Measurements from ENCODE around the gene PPL.

The PPL gene

GRCh38 chr16:4914528-4915225, 22.3 kb downstream of the PPL start:
- Mint-ChIP-seq H3K4me1 (ENCODE audit: low read depth) (no peaks in the 10 kb centered on the region), H3K36me3 (ENCODE audit: low read depth) (no peaks in the 10 kb centered on the region), H3K9me3 (no peaks in the 10 kb centered on the region), H3K4me3 (no peak overlapping the region), H3K27me3 (ENCODE audit: low read depth) (no peaks in the 10 kb centered on the region), H3K27ac (no peak overlapping the region)

GRCh38 chr16:4913774-4914525, 23.0 kb downstream of the PPL start:
- Mint-ChIP-seq H3K4me3 (no peak overlapping the region), H3K27ac (no peak overlapping the region), H3K9me3 (no peaks in the 10 kb centered on the region), H3K27me3 (ENCODE audit: low read depth) (no peaks in the 10 kb centered on the region), H3K36me3 (ENCODE audit: low read depth) (no peaks in the 10 kb centered on the region), H3K4me1 (ENCODE audit: low read depth) (no peaks in the 10 kb centered on the region)

GRCh38 chr16:4913130-4913773, 23.7 kb downstream of the PPL start:
- Mint-ChIP-seq H3K9me3 (no peaks in the 10 kb centered on the region), H3K27ac (no peak overlapping the region), H3K4me3 (no peak overlapping the region)

GRCh38 chr16:4911970-4912386, 25.0 kb downstream of the PPL start:
- H3K27me3 Mint-ChIP-seq (ENCODE audit: low read depth) = peaks cover 4% of the 10 kb centered on the region
- H3K9me3 Mint-ChIP-seq = no peaks in the 10 kb centered on the region

More at GRCh38 chr16:4913130-4913773, 23.7 kb downstream of the PPL start:
- no peaks in the 10 kb centered on the region for H3K4me1 Mint-ChIP-seq (ENCODE audit: low read depth)
- H3K27me3 Mint-ChIP-seq (ENCODE audit: low read depth) = peaks cover 2% of the 10 kb centered on the region
- no peaks in the 10 kb centered on the region for H3K36me3 Mint-ChIP-seq (ENCODE audit: low read depth)

GRCh38 chr16:4910828-4911227, 26.1 kb downstream of the PPL start:
- Mint-ChIP-seq H3K27me3 (ENCODE audit: low read depth) (peaks cover 4% of the 10 kb centered on the region), H3K9me3 (no peaks in the 10 kb centered on the region), H3K36me3 (ENCODE audit: low read depth) (no peaks in the 10 kb centered on the region), H3K27ac (no peak overlapping the region), H3K4me3 (no peak overlapping the region), H3K4me1 (ENCODE audit: low read depth) (no peaks in the 10 kb centered on the region)

More at GRCh38 chr16:4911970-4912386, 25.0 kb downstream of the PPL start:
- H3K4me3 Mint-ChIP-seq = no peak overlapping the region
- no peak overlapping the region for H3K27ac Mint-ChIP-seq
- H3K36me3 Mint-ChIP-seq (ENCODE audit: low read depth) = no peaks in the 10 kb centered on the region
- no peaks in the 10 kb centered on the region for H3K4me1 Mint-ChIP-seq (ENCODE audit: low read depth)

GRCh38 chr16:4909825-4910224, 27.1 kb downstream of the PPL start:
- H3K9me3 Mint-ChIP-seq = no peaks in the 10 kb centered on the region
- H3K27me3 Mint-ChIP-seq (ENCODE audit: low read depth) = peaks cover 8% of the 10 kb centered on the region
- no peak overlapping the region for H3K4me3 Mint-ChIP-seq
- H3K27ac Mint-ChIP-seq = no peak overlapping the region
- no peaks in the 10 kb centered on the region for H3K36me3 Mint-ChIP-seq (ENCODE audit: low read depth)
- no peaks in the 10 kb centered on the region for H3K4me1 Mint-ChIP-seq (ENCODE audit: low read depth)

- Mint-ChIP-seq H3K9me3 (no peaks in the 10 kb centered on the region), H3K27me3 (ENCODE audit: low read depth) (peaks cover 8% of the 10 kb centered on the region), H3K27ac (no peak overlapping the region), H3K4me1 (ENCODE audit: low read depth) (no peaks in the 10 kb centered on the region), H3K4me3 (no peak overlapping the region), H3K36me3 (ENCODE audit: low read depth) (no peaks in the 10 kb centered on the region)
Observed at GRCh38 chr16:4908854-4909401, 28.0 kb downstream of the PPL start.

- no peaks in the 10 kb centered on the region for H3K4me1 Mint-ChIP-seq (ENCODE audit: low read depth)
- no peaks in the 10 kb centered on the region for H3K9me3 Mint-ChIP-seq
- H3K27me3 Mint-ChIP-seq (ENCODE audit: low read depth) = peaks cover 8% of the 10 kb centered on the region
- H3K4me3 Mint-ChIP-seq = no peak overlapping the region
- H3K36me3 Mint-ChIP-seq (ENCODE audit: low read depth) = no peaks in the 10 kb centered on the region
- no peak overlapping the region for H3K27ac Mint-ChIP-seq
Observed at GRCh38 chr16:4904942-4905615, 31.9 kb downstream of the PPL start.

GRCh38 chr16:4904108-4904941, 32.6 kb downstream of the PPL start:
- H3K4me3 Mint-ChIP-seq = no peak overlapping the region
- H3K27me3 Mint-ChIP-seq (ENCODE audit: low read depth) = peaks cover 8% of the 10 kb centered on the region
- H3K36me3 Mint-ChIP-seq (ENCODE audit: low read depth) = no peaks in the 10 kb centered on the region
- no peak overlapping the region for H3K27ac Mint-ChIP-seq
- no peaks in the 10 kb centered on the region for H3K9me3 Mint-ChIP-seq
- no peaks in the 10 kb centered on the region for H3K4me1 Mint-ChIP-seq (ENCODE audit: low read depth)

GRCh38 chr16:4902038-4902437, 34.9 kb downstream of the PPL start:
- Mint-ChIP-seq H3K36me3 (ENCODE audit: low read depth) (no peaks in the 10 kb centered on the region), H3K27me3 (ENCODE audit: low read depth) (peaks cover 4% of the 10 kb centered on the region), H3K4me3 (no peak overlapping the region)

GRCh38 chr16:4900750-4901149, 36.2 kb downstream of the PPL start:
- no peaks in the 10 kb centered on the region for H3K9me3 Mint-ChIP-seq
- no peak overlapping the region for H3K4me3 Mint-ChIP-seq
- no peaks in the 10 kb centered on the region for H3K36me3 Mint-ChIP-seq (ENCODE audit: low read depth)
- H3K4me1 Mint-ChIP-seq (ENCODE audit: low read depth) = no peaks in the 10 kb centered on the region
- peaks cover 4% of the 10 kb centered on the region for H3K27me3 Mint-ChIP-seq (ENCODE audit: low read depth)
- H3K27ac Mint-ChIP-seq = no peak overlapping the region

More at GRCh38 chr16:4902038-4902437, 34.9 kb downstream of the PPL start:
- Mint-ChIP-seq H3K4me1 (ENCODE audit: low read depth) (no peaks in the 10 kb centered on the region), H3K9me3 (no peaks in the 10 kb centered on the region), H3K27ac (no peak overlapping the region)

- Mint-ChIP-seq H3K27me3 (ENCODE audit: low read depth) (no peaks in the 10 kb centered on the region), H3K27ac (no peak overlapping the region), H3K4me3 (no peak overlapping the region), H3K4me1 (ENCODE audit: low read depth) (no peaks in the 10 kb centered on the region), H3K9me3 (no peaks in the 10 kb centered on the region), H3K36me3 (ENCODE audit: low read depth) (no peaks in the 10 kb centered on the region)
Observed at GRCh38 chr16:4900036-4900435, 36.9 kb downstream of the PPL start.

GRCh38 chr16:4899474-4899846, 37.5 kb downstream of the PPL start:
- H3K36me3 Mint-ChIP-seq (ENCODE audit: low read depth) = no peaks in the 10 kb centered on the region
- no peaks in the 10 kb centered on the region for H3K4me1 Mint-ChIP-seq (ENCODE audit: low read depth)
- no peaks in the 10 kb centered on the region for H3K27me3 Mint-ChIP-seq (ENCODE audit: low read depth)
- H3K27ac Mint-ChIP-seq = no peak overlapping the region
- no peaks in the 10 kb centered on the region for H3K9me3 Mint-ChIP-seq
- H3K4me3 Mint-ChIP-seq = no peak overlapping the region

Data from T-helper 1 cell treated with Interleukin-12 subunit alpha and Interleukin-12 subunit beta and Interleukin-4 antibody, amounts not matched to agents 30 μg/mL and 1 μg/mL, for 36 hours (primary cell).